A549 (cell line): ENCODE measurements around the gene COQ7. TPM values are rescaled to one million over a fixed set of nuclear protein-coding genes. Genes with fewer than 3 reads are reported as not detected.

Experiments
- ATAC-seq, 2 experiments: fragments of 200-7000 bp in 1 of 2; fragments of >200 bp in 1 of 2; cut with Nextera tagmentation in 1 of 2; cut with Tn5 transposase in 1 of 2; 3 replicates each; pipeline versions ENCODE4 v1.8.0 to v1.9.1; 2018 to 2020; ENCODE audit warnings: mild to moderate bottlenecking in 1 of 2, moderate library complexity in 1 of 2
- CTCF ChIA-PET: fragments of 300-600 bp; sonication (Branson Sonifier 250); formaldehyde crosslinking; extraction: SDS; loops from one replicate; lab custom pipeline; 2021; ENCODE audit warnings: antibody characterized with exemption, inconsistent platforms; lab: Yijun Ruan, JAX
- POLR2A ChIA-PET: fragments of 350-600 bp; formaldehyde crosslinking; extraction: SDS; loops from one replicate; lab custom pipeline; 2021; ENCODE audit warnings: antibody characterized with exemption, inconsistent platforms; lab: Yijun Ruan, JAX
- DNase-seq, 2 experiments: peaks; one replicate each; pipeline versions ENCODE4 v3.0.0 to v3.0.0-alpha.2; 2011 to 2016; ENCODE audit warnings: low read depth in 1 of 2, low spot score in 1 of 2
- FAIRE-seq: peaks from 2 replicates; lab custom pipeline; 2011; peaks lifted over from hg19 to GRCh38; lab: Jason Lieb, UNC
- H3K27ac ChIP-seq, 2 experiments: fragments of >200 bp; sonication (Bioruptor Twin); formaldehyde crosslinking; 3 replicates each; pipeline ENCODE4 v1.5.1; 2016 to 2017
- H3K4me1 ChIP-seq: fragments of >200 bp; sonication (Bioruptor Twin); formaldehyde crosslinking; 3 replicates; pipeline ENCODE4 v1.6.1; 2016
- H3K4me2 ChIP-seq: fragments of >200 bp; sonication (Bioruptor Twin); formaldehyde crosslinking; 3 replicates; pipeline ENCODE4 v1.6.1; 2016
- H3K4me3 ChIP-seq: fragments of >200 bp; sonication (Bioruptor Twin); formaldehyde crosslinking; 3 replicates; pipeline ENCODE4 v1.5.1; 2016
- H3K9me3 ChIP-seq: fragments of >200 bp; sonication (Bioruptor Twin); formaldehyde crosslinking; 3 replicates; pipeline ENCODE4 v1.6.1; 2016
- CEBPB ChIP-seq, 2 experiments: fragments of >200 bp in 1 of 2; sonication (Bioruptor Twin) in 1 of 2; formaldehyde crosslinking in 1 of 2; IDR thresholded peaks; 2 replicates each; pipeline ENCODE4 v1.6.1; 2012 to 2016
- EHMT2 ChIP-seq: fragments of 200-600 bp; sonication (generic); IDR thresholded peaks from 2 replicates; pipeline ENCODE4 v1.6.1; 2016; ENCODE audit warnings: antibody characterized with exemption, low read depth, mild to moderate bottlenecking, moderate library complexity
- EP300 ChIP-seq, 2 experiments: fragments of >200 bp; sonication (Bioruptor Twin); formaldehyde crosslinking; IDR thresholded peaks; 2 replicates in 1 of 2; 3 replicates in 1 of 2; pipeline ENCODE4 v1.6.1; 2016 to 2017
- FOXS1 ChIP-seq: fragments of 250-450 bp; sonication (Bioruptor Pico); IDR thresholded peaks from 2 replicates; pipeline ENCODE4 v1.5.0; 2020; ENCODE audit warnings: mild to moderate bottlenecking, moderate library complexity
- GATA3 ChIP-seq: IDR thresholded peaks from 2 replicates; pipeline ENCODE4 v1.6.1; 2012; ENCODE audit warnings: borderline replicate concordance
- HEYL ChIP-seq: fragments of 250-450 bp; sonication (Bioruptor Pico); IDR thresholded peaks from 2 replicates; pipeline ENCODE4 v1.8.0; 2021; ENCODE audit warnings: mild to moderate bottlenecking, moderate library complexity
- HOXA7 ChIP-seq: fragments of 250-450 bp; sonication (Bioruptor Pico); IDR thresholded peaks from 2 replicates; pipeline ENCODE4 v1.5.0; 2020; ENCODE audit warnings: mild to moderate bottlenecking, moderate library complexity
- HOXB13 ChIP-seq: fragments of 250-450 bp; sonication (Bioruptor Pico); IDR thresholded peaks from 2 replicates; pipeline ENCODE4 v1.5.0; 2020; ENCODE audit warnings: low read depth, mild to moderate bottlenecking, moderate library complexity
- JUN ChIP-seq, 2 experiments: fragments of >200 bp; sonication (Bioruptor Twin); formaldehyde crosslinking; IDR thresholded peaks; 2 replicates in 1 of 2; 3 replicates in 1 of 2; pipeline ENCODE4 v1.6.1; 2016 to 2017
- JUNB ChIP-seq: fragments of >200 bp; sonication (Bioruptor Twin); formaldehyde crosslinking; IDR thresholded peaks from 2 replicates; pipeline ENCODE4 v1.6.1; 2016
- KDM1A ChIP-seq: fragments of 200-600 bp; sonication (generic); IDR thresholded peaks from 2 replicates; pipeline ENCODE4 v1.6.1; 2016; ENCODE audit warnings: low read depth, mild to moderate bottlenecking
- KDM5A ChIP-seq: fragments of 200-600 bp; sonication (generic); IDR thresholded peaks from 2 replicates; pipeline ENCODE4 v1.6.1; 2016; ENCODE audit warnings: antibody characterized with exemption, mild to moderate bottlenecking
- MAFK ChIP-seq: fragments of 450-650 bp; IDR thresholded peaks from 2 replicates; pipeline ENCODE4 v1.6.1; 2014; ENCODE audit not compliant: partially characterized antibody
- PHF8 ChIP-seq: fragments of 200-600 bp; sonication (generic); IDR thresholded peaks from 2 replicates; pipeline ENCODE4 v1.6.1; 2016; ENCODE audit warnings: low read depth, mild to moderate bottlenecking, antibody characterized with exemption, moderate library complexity, borderline replicate concordance
- POLR2A ChIP-seq: IDR thresholded peaks from 2 replicates; pipeline ENCODE4 v1.6.1; 2012; ENCODE audit warnings: mild to moderate bottlenecking, low read length
- RFX5 ChIP-seq: fragments of 450-650 bp; IDR thresholded peaks from 2 replicates; pipeline ENCODE4 v1.7.1; 2014; ENCODE audit warnings: antibody characterized with exemption, mild to moderate bottlenecking, moderate library complexity
- RNF2 ChIP-seq: fragments of 200-600 bp; sonication (generic); IDR thresholded peaks from 2 replicates; pipeline ENCODE4 v1.6.1; 2016; ENCODE audit warnings: low read depth, mild to moderate bottlenecking, antibody characterized with exemption, moderate library complexity, borderline replicate concordance
- SMC3 ChIP-seq: fragments of >200 bp; sonication (Bioruptor Twin); formaldehyde crosslinking; IDR thresholded peaks from 3 replicates; pipeline ENCODE4 v1.6.1; 2018; ENCODE audit warnings: inconsistent platforms
- TFCP2L1 ChIP-seq: fragments of 250-450 bp; sonication (Bioruptor Pico); IDR thresholded peaks from 2 replicates; pipeline ENCODE4 v1.5.0; 2021; ENCODE audit warnings: mild to moderate bottlenecking
- ZC3H11A ChIP-seq: fragments of 450-650 bp; IDR thresholded peaks from 2 replicates; pipeline ENCODE4 v1.6.1; 2014; ENCODE audit warnings: antibody characterized with exemption, mild to moderate bottlenecking
- ZFP36 ChIP-seq: fragments of 450-650 bp; IDR thresholded peaks from 2 replicates; pipeline ENCODE4 v1.6.1; 2014; ENCODE audit warnings: borderline replicate concordance; ENCODE audit not compliant: partially characterized antibody
- ZNF302 ChIP-seq: fragments of 250-450 bp; sonication (Bioruptor Pico); IDR thresholded peaks from 2 replicates; pipeline ENCODE4 v1.9.0; 2021; ENCODE audit warnings: inconsistent platforms, mild to moderate bottlenecking, moderate library complexity
- ZSCAN20 ChIP-seq: fragments of 250-450 bp; sonication (Bioruptor Pico); IDR thresholded peaks from 2 replicates; pipeline ENCODE4 v1.8.0; 2022; ENCODE audit warnings: mild to moderate bottlenecking, moderate library complexity
- WGBS: methylation state at CpG from one replicate; pipeline ENCODE4 v1.1.6; 2017; ENCODE audit errors: missing lambda C conversion rate; 5-methylcytosine and 5-hydroxymethylcytosine counted together
- polyA plus RNA-seq, 4 experiments: library from polyadenylated mRNA; depleted of rRNA in 3 of 4; stranded (reverse); fragments of >200 nt; fragmentation: RNase III in 1 of 4; extraction: RNeasy Plus Mini Kit Qiagen cat#74134 plus additional on column Dnase treatment in 1 of 4; gene quantifications; 2 replicates in 3 of 4; 3 replicates in 1 of 4; pipeline ENCODE4 v1.2.3, GENCODE V29; 2011 to 2017
- TF ChIP-seq, protein P1 (sequence below): IDR thresholded peaks from 2 replicates; pipeline ENCODE4 v1.6.1; 2012; ENCODE audit warnings: low read depth, borderline replicate concordance
- TF ChIP-seq, protein P2 (sequence below): IDR thresholded peaks from 2 replicates; pipeline ENCODE4 v1.6.1; 2012
- TF ChIP-seq, protein P3 (sequence below): fragments of 250-450 bp; sonication (Bioruptor Pico); IDR thresholded peaks from 2 replicates; pipeline ENCODE4 v1.5.0; 2020; ENCODE audit warnings: low read depth, mild to moderate bottlenecking, moderate library complexity
- TF ChIP-seq, protein P4 (sequence below): fragments of >200 bp; sonication (Bioruptor Twin); formaldehyde crosslinking; IDR thresholded peaks from 3 replicates; pipeline ENCODE4 v1.6.1; 2016
- TF ChIP-seq, protein P5 (sequence below): fragments of 150-350 bp; IDR thresholded peaks from 2 replicates; pipeline ENCODE4 v1.6.1; 2014; ENCODE audit warnings: low read depth, mild to moderate bottlenecking, low read length

The COQ7 gene
- polyA plus RNA-seq, 2 of the 4 experiments (the other 2 are of a cell fraction), result 16.3 to 23.8 TPM

DNA sequence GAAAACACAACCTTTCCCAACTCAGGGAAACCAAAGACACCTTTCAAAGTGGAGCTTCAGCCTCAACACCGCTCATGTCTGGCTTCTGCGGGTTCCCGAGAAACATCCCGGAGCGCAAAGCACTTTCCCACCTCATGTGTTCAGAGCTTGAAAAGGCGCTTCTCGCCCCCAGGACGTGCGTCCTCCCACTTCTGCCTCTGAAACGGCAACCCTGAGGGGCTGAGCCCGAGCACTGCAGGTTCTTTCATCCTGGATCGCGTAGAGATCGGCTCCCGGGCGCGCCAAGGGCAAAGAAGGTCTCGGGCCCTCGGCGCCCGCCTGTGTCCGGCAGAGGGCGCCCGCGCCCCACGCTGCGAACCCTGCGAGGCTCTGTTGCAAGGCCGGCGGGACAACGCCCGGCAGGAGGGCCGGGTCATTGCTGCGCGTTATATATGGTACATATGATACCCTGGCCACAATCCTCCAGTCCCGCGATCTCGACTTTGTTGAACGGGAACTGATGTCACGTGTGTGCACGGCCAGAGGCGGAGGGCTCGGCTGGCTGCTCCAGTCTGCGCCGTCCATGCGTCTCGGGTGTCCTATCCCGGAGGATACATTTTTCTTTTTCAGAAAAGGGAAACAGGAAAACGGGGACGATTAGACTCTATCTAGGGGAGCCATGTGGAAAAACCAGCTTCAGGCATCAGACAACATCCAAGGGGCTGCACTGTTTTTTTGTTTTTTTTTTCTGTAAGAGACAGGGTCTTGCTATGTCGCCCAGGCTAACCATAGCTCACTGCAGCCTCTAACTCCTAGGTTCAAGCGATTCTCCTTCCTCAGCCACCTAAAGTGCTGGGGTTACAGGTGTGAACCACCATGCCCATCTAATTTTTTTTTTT is 19.1 kb downstream of the COQ7 start (continued):
- TF ChIP-seq HOXA7 (CRISPR knock-in tag), result no peak
- TF ChIP-seq FOXS1 (CRISPR knock-in tag), result peak; percentile 52; the same call in 1 of the 2 replicates
- no peak for TF ChIP-seq RNF2
- TF ChIP-seq MAFK, result no peak

DNA sequence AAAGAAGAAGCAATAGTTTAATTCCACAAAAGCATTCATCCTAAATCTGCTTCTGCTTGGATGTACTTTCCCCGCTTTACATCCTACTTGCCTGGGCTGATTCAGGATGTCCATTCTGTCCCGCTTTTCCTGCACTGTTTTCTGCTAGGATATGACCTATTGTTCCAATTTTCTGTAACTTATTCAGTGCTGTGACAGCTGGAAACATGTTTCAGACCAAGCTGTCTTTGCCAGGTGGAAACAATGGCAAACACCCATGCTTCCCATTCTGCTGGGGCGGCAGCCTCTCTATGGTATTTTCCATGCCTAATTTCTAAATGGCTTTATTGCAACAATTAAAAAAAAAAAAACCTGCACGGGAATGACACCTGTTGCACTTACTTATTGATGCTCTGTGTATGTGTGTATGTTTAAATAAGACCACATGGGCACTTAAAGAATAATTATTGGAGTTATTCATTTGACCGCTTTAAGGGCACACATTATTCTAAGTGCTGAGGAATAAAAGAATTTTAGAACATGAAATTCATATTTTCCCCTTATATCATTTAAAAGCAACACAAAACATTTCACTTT is 21.0 kb downstream of the COQ7 start:
- ATAC-seq (no peak), DNase-seq (no peak), FAIRE-seq (no peak)
- ChIA-PET POLR2A (no interaction called here), CTCF (interaction anchor here (0.8 to 7.2 kb wide), 6 partner anchors 17 to 414 kb away, joined by 3 to 151 read pairs (median 64); partner anchors contain the start of gene ITPRIPL2)
- Histone ChIP-seq H3K9me3 (no peaks in the 10 kb centered on the region), H3K4me2 (no peak overlapping the region), H3K4me3 (no peak overlapping the region), H3K4me1 (peaks cover 24% of the 10 kb centered on the region), H3K27ac (no peak overlapping the region)
- 87% methylated on average over 5 of the region's 5 CpGs for WGBS
- TF ChIP-seq ZFP36 (no peak), HEYL (CRISPR knock-in tag) (no peak), HOXB13 (no peak), PHF8 (no peak), EHMT2 (no peak)
- TF ChIP-seq, protein P1, sequence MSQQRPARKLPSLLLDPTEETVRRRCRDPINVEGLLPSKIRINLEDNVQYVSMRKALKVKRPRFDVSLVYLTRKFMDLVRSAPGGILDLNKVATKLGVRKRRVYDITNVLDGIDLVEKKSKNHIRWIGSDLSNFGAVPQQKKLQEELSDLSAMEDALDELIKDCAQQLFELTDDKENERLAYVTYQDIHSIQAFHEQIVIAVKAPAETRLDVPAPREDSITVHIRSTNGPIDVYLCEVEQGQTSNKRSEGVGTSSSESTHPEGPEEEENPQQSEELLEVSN, result no peak

DNA sequence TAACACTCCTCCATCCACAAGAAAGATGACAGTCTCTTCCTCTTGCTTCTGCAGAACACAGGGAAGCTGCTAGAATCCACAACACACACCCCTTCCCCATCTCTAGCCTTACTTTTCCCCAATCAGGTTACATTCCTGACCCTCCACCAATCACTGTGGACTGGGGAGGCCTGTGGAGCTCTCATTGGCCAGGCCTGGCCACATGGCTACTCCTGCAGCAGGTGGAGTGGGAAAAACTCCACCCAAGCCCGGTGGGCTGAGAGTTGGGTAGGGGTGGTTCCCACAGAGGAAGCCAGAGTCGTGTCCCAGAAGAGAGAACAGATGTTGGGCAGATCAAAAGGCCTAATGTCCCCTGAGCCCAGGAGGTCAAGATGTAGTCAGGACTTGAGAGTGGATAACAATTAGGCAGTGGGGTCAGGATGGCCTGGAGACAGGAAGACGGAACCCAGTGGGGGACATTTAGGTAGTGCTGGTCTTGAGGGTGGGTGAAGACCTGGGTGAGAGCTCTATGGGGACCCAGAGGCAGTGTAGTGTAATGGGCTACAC is 22.1 kb downstream of the COQ7 start:
- ATAC-seq, result no peak
- POLR2A ChIA-PET, result interaction anchor here (0.7 kb wide), 1 partner anchor 10 kb away, joined by 5 read pairs; no protein-coding TSS in a partner anchor
- TF ChIP-seq CEBPB (IDR thresholded peaks at IDR 0.05) (no peak), ZNF302 (no peak), JUNB (no peak), SMC3 (no peak), POLR2A (no peak), JUN (IDR thresholded peaks at IDR 0.05) (no peak), ZFP36 (no peak), KDM5A (no peak), KDM1A (no peak), ZSCAN20 (no peak), TFCP2L1 (CRISPR knock-in tag) (no peak), ZC3H11A (no peak), EP300 (IDR thresholded peaks at IDR 0.05) (no peak), RFX5 (no peak), GATA3 (no peak), HEYL (CRISPR knock-in tag) (no peak)
- TF ChIP-seq, protein P2, sequence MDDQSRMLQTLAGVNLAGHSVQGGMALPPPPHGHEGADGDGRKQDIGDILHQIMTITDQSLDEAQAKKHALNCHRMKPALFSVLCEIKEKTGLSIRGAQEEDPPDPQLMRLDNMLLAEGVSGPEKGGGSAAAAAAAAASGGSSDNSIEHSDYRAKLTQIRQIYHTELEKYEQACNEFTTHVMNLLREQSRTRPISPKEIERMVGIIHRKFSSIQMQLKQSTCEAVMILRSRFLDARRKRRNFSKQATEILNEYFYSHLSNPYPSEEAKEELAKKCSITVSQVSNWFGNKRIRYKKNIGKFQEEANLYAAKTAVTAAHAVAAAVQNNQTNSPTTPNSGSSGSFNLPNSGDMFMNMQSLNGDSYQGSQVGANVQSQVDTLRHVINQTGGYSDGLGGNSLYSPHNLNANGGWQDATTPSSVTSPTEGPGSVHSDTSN, result no peak
- TF ChIP-seq, protein P3, sequence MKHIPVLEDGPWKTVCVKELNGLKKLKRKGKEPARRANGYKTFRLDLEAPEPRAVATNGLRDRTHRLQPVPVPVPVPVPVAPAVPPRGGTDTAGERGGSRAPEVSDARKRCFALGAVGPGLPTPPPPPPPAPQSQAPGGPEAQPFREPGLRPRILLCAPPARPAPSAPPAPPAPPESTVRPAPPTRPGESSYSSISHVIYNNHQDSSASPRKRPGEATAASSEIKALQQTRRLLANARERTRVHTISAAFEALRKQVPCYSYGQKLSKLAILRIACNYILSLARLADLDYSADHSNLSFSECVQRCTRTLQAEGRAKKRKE (CRISPR knock-in tag), result no peak
- TF ChIP-seq, protein P4, sequence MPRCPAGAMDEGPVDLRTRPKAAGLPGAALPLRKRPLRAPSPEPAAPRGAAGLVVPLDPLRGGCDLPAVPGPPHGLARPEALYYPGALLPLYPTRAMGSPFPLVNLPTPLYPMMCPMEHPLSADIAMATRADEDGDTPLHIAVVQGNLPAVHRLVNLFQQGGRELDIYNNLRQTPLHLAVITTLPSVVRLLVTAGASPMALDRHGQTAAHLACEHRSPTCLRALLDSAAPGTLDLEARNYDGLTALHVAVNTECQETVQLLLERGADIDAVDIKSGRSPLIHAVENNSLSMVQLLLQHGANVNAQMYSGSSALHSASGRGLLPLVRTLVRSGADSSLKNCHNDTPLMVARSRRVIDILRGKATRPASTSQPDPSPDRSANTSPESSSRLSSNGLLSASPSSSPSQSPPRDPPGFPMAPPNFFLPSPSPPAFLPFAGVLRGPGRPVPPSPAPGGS, result no peak
- TF ChIP-seq, protein P5, sequence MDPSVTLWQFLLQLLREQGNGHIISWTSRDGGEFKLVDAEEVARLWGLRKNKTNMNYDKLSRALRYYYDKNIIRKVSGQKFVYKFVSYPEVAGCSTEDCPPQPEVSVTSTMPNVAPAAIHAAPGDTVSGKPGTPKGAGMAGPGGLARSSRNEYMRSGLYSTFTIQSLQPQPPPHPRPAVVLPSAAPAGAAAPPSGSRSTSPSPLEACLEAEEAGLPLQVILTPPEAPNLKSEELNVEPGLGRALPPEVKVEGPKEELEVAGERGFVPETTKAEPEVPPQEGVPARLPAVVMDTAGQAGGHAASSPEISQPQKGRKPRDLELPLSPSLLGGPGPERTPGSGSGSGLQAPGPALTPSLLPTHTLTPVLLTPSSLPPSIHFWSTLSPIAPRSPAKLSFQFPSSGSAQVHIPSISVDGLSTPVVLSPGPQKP, result no peak
- TF ChIP-seq, all 56 proteins: peak for 0
- CTCF ChIA-PET, result interaction anchor here (0.8 to 7.2 kb wide), 5 partner anchors 20 to 413 kb away, joined by 3 to 151 read pairs (median 94); partner anchors contain the start of gene ITPRIPL2
- DNase-seq, result no peak
- no peak overlapping the region for H3K4me2 ChIP-seq
- no peak overlapping the region for H3K4me3 ChIP-seq
- H3K4me1 ChIP-seq, result peaks cover 34% of the 10 kb centered on the region
- FAIRE-seq, result no peak
- no peak overlapping the region for H3K27ac ChIP-seq
- H3K9me3 ChIP-seq, result no peaks in the 10 kb centered on the region
- WGBS, result 91% methylated on average over 3 of the region's 3 CpGs
